WTC11 (cell line): ENCODE measurements around the gene TBC1D14. TPM values are rescaled to one million over a fixed set of nuclear protein-coding genes. Genes with fewer than 3 reads are reported as not detected.

Source experiments
- ATAC-seq: fragments of 200-7000 bp; cut with Tn5 transposase; 2 replicates; pipeline ENCODE4 v1.10.0; 2021; ENCODE audit warnings: mild to moderate bottlenecking, moderate library complexity
- CTCF ChIA-PET: fragments of 300-600 bp; sonication (Branson Sonifier 250); formaldehyde crosslinking; loops from one replicate; lab custom pipeline; 2021; ENCODE audit warnings: antibody characterized with exemption; lab: Charles Lee
- POLR2A ChIA-PET: fragments of 350-600 bp; sonication (Branson Sonifier 250); formaldehyde crosslinking; loops from one replicate; lab custom pipeline; 2021; ENCODE audit warnings: antibody characterized with exemption; lab: Charles Lee
- DNase-seq: peaks from one replicate; pipeline ENCODE4 v3.0.0; 2021; ENCODE audit warnings: low spot score
- H3K27ac Mint-ChIP-seq: 2 replicates; pipeline ENCODE4 v1.8.0; 2021; ENCODE audit warnings: mixed read lengths
- H3K27me3 Mint-ChIP-seq: 2 replicates; pipeline ENCODE4 v1.8.0; 2021; ENCODE audit warnings: low read depth, mild to moderate bottlenecking, moderate library complexity, mixed read lengths
- H3K36me3 Mint-ChIP-seq: 2 replicates; pipeline ENCODE4 v1.8.0; 2021; ENCODE audit warnings: mixed read lengths
- H3K4me1 Mint-ChIP-seq: 2 replicates; pipeline ENCODE4 v1.8.0; 2022; ENCODE audit warnings: mixed read lengths
- H3K4me3 Mint-ChIP-seq: 2 replicates; pipeline ENCODE4 v1.8.0; 2021; ENCODE audit warnings: mild to moderate bottlenecking, moderate library complexity, mixed read lengths
- H3K9me3 Mint-ChIP-seq: 2 replicates; pipeline ENCODE4 v1.8.0; 2021; ENCODE audit warnings: mixed read lengths
- CREB1 ChIP-seq: sonication (generic); formaldehyde crosslinking; IDR thresholded peaks from 2 replicates; pipeline ENCODE4 v1.8.0; 2023; ENCODE audit warnings: mild to moderate bottlenecking, missing genetic modification reagents
- FOXK1 ChIP-seq: sonication (generic); formaldehyde crosslinking; IDR thresholded peaks from 2 replicates; pipeline ENCODE4 v1.8.0; 2022; ENCODE audit warnings: mild to moderate bottlenecking, moderate library complexity, missing genetic modification reagents
- MXD4 ChIP-seq: fragments of 250-450 bp; sonication (Bioruptor Pico); IDR thresholded peaks from 2 replicates; pipeline ENCODE4 v1.8.0; 2021; ENCODE audit warnings: mild to moderate bottlenecking, moderate library complexity, borderline replicate concordance
- MYBL2 ChIP-seq: sonication (generic); formaldehyde crosslinking; IDR thresholded peaks from 2 replicates; pipeline ENCODE4 v1.8.1; 2023; ENCODE audit warnings: mild to moderate bottlenecking, moderate library complexity, missing genetic modification reagents
- RELA ChIP-seq: sonication (generic); formaldehyde crosslinking; IDR thresholded peaks from 2 replicates; pipeline ENCODE4 v1.8.1; 2022; ENCODE audit warnings: missing genetic modification reagents, mild to moderate bottlenecking, borderline replicate concordance
- SMAD3 ChIP-seq: sonication (generic); formaldehyde crosslinking; IDR thresholded peaks from 2 replicates; pipeline ENCODE4 v1.8.0; 2022; ENCODE audit warnings: missing genetic modification reagents, mild to moderate bottlenecking, borderline replicate concordance
- SP1 ChIP-seq: sonication (generic); formaldehyde crosslinking; conservative IDR thresholded peaks from 2 replicates; pipeline ENCODE4 v1.8.1; 2022; ENCODE audit warnings: missing genetic modification reagents
- TP53 ChIP-seq: sonication (generic); formaldehyde crosslinking; IDR thresholded peaks from 2 replicates; pipeline ENCODE4 v1.8.1; 2023; ENCODE audit warnings: mild to moderate bottlenecking, missing genetic modification reagents
- ZBTB21 ChIP-seq: sonication (generic); formaldehyde crosslinking; IDR thresholded peaks from 2 replicates; pipeline ENCODE4 v1.8.1; 2023; ENCODE audit warnings: mild to moderate bottlenecking, missing genetic modification reagents, borderline replicate concordance
- ZNF219 ChIP-seq: sonication (generic); formaldehyde crosslinking; IDR thresholded peaks from 2 replicates; pipeline ENCODE4 v1.8.0; 2023; ENCODE audit warnings: missing genetic modification reagents, mild to moderate bottlenecking, borderline replicate concordance
- ZNF263 ChIP-seq: sonication (generic); formaldehyde crosslinking; IDR thresholded peaks from 2 replicates; pipeline ENCODE4 v1.8.1; 2022; ENCODE audit warnings: low read depth, mild to moderate bottlenecking, moderate library complexity, missing genetic modification reagents
- ZNF396 ChIP-seq: fragments of 250-450 bp; sonication (Bioruptor Pico); IDR thresholded peaks from 2 replicates; pipeline ENCODE4 v1.8.0; 2021; ENCODE audit warnings: mild to moderate bottlenecking, moderate library complexity, borderline replicate concordance
- total RNA-seq: library from RNA; stranded (reverse); gene quantifications from 3 replicates; pipeline ENCODE4 v1.2.3, GENCODE V29; 2021
- TF ChIP-seq, protein P1 (sequence below): sonication (generic); formaldehyde crosslinking; IDR thresholded peaks from 2 replicates; pipeline ENCODE4 v1.8.0; 2022; ENCODE audit warnings: missing genetic modification reagents
- TF ChIP-seq, protein P2 (sequence below): fragments of 200-600 bp; IDR thresholded peaks from 2 replicates; pipeline ENCODE4 v1.8.0; 2022; ENCODE audit warnings: antibody characterized with exemption
- TF ChIP-seq, protein P3 (sequence below): fragments of 250-450 bp; sonication (Bioruptor Pico); conservative IDR thresholded peaks from 2 replicates; pipeline ENCODE4 v1.9.0; 2021; ENCODE audit warnings: mild to moderate bottlenecking
- TF ChIP-seq, protein P4 (sequence below): sonication (generic); formaldehyde crosslinking; IDR thresholded peaks from 2 replicates; pipeline ENCODE4 v1.8.1; 2022; ENCODE audit warnings: mild to moderate bottlenecking, missing genetic modification reagents, moderate library complexity, borderline replicate concordance
- TF ChIP-seq, protein P5 (sequence below): sonication (generic); formaldehyde crosslinking; IDR thresholded peaks from 2 replicates; pipeline ENCODE4 v1.8.1; 2023; ENCODE audit warnings: mild to moderate bottlenecking, missing genetic modification reagents, moderate library complexity

Gene TBC1D14
- total RNA-seq, 1 experiment from 2014 or later, result 45.1 TPM

DNA sequence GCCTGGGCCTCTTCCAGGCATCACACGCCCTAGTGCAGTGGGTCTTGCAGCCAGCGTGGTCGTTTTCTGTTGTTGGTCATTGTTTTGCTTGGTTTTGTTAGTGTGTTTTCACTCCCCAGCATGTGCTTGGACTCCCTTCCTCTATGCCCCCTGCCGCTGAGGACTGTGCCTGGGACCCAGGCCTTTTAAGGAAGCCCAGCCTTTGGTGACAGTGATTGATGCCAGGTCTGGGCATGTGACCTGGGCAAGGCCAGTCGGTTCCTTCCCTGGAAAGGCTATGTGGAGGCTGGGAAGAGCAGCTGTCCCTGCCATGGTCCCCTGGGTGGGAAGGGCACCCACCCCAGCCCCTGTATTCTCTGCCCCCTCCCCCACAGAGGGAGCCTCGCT, 167.1 kb downstream of the TBC1D14 start (continued):
- TF ChIP-seq, protein P1, sequence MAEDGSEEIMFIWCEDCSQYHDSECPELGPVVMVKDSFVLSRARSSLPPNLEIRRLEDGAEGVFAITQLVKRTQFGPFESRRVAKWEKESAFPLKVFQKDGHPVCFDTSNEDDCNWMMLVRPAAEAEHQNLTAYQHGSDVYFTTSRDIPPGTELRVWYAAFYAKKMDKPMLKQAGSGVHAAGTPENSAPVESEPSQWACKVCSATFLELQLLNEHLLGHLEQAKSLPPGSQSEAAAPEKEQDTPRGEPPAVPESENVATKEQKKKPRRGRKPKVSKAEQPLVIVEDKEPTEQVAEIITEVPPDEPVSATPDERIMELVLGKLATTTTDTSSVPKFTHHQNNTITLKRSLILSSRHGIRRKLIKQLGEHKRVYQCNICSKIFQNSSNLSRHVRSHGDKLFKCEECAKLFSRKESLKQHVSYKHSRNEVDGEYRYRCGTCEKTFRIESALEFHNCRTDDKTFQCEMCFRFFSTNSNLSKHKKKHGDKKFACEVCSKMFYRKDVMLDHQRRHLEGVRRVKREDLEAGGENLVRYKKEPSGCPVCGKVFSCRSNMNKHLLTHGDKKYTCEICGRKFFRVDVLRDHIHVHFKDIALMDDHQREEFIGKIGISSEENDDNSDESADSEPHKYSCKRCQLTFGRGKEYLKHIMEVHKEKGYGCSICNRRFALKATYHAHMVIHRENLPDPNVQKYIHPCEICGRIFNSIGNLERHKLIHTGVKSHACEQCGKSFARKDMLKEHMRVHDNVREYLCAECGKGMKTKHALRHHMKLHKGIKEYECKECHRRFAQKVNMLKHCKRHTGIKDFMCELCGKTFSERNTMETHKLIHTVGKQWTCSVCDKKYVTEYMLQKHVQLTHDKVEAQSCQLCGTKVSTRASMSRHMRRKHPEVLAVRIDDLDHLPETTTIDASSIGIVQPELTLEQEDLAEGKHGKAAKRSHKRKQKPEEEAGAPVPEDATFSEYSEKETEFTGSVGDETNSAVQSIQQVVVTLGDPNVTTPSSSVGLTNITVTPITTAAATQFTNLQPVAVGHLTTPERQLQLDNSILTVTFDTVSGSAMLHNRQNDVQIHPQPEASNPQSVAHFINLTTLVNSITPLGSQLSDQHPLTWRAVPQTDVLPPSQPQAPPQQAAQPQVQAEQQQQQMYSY (CRISPR knock-in tag), result no peak
- TF ChIP-seq, protein P2, sequence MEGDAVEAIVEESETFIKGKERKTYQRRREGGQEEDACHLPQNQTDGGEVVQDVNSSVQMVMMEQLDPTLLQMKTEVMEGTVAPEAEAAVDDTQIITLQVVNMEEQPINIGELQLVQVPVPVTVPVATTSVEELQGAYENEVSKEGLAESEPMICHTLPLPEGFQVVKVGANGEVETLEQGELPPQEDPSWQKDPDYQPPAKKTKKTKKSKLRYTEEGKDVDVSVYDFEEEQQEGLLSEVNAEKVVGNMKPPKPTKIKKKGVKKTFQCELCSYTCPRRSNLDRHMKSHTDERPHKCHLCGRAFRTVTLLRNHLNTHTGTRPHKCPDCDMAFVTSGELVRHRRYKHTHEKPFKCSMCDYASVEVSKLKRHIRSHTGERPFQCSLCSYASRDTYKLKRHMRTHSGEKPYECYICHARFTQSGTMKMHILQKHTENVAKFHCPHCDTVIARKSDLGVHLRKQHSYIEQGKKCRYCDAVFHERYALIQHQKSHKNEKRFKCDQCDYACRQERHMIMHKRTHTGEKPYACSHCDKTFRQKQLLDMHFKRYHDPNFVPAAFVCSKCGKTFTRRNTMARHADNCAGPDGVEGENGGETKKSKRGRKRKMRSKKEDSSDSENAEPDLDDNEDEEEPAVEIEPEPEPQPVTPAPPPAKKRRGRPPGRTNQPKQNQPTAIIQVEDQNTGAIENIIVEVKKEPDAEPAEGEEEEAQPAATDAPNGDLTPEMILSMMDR, result no peak
- TF ChIP-seq, all 79 proteins: peak for 0

DNA sequence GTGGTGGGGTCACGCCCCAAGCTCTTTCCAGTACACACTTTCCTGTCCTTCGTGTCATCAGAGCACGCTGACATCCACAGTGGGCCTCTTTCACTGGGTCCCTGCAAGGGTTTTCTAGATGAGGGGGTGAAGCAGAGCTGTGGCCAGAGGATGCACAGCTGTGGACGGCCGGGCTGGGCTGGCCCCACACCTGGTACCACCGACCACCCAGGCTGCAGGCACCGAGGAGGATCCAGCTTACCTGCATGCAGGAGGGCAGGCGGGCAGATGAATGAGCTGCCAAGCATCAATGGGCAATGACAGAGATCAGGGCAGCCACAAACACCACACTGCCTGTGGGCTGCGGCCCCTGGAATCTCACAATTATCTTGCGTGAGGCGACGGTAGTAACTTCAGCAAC, 167.7 kb downstream of the TBC1D14 start:
- DNase-seq (no peak), ATAC-seq (no peak)
- Mint-ChIP-seq H3K27ac (no peak overlapping the region), H3K36me3 (no peaks in the 10 kb centered on the region), H3K4me1 (no peaks in the 10 kb centered on the region), H3K4me3 (no peak overlapping the region), H3K9me3 (peaks cover 10% of the 10 kb centered on the region), H3K27me3 (peaks cover 40% of the 10 kb centered on the region)
- CTCF ChIA-PET, result no interaction called here
- TF ChIP-seq MYBL2, result no peak
- TF ChIP-seq ZNF219 (CRISPR knock-in tag), result no peak
- TF ChIP-seq SMAD3 (CRISPR knock-in tag), result no peak
- TF ChIP-seq ZNF396 (CRISPR knock-in tag), result no peak
- TF ChIP-seq, protein P3, sequence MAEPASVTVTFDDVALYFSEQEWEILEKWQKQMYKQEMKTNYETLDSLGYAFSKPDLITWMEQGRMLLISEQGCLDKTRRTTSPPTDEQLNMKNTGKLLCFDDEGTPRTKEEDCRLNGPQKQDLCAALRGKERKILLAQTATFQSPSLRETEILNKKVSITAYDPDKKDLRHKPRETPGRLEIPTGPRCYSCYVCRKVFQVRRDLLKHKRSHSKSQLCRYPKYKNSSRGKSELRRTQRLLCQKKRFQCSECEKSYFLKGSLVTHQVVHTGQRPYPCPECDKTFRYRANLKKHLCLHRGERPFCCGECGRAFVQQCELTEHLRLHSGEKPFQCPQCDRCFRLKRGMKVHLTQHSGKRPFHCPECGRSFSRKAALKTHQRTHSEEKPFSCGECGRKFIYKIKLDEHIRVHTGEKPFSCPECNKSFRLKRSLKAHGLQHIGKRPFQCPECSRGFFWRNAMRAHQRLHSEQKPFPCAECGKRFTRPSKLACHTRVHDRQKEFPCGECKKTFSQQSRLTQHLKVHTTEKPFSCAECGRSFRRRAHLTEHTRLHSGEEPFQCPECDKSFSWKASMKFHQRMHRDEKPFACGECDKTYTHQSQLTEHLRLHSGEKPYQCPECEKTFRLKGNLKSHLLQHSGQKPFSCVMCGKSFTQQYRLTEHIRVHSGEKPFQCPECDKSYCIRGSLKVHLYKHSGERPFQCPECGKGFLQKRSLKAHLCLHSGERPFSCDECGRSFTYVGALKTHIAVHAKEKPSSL (CRISPR knock-in tag), result no peak
- TF ChIP-seq RELA, result no peak
- no peak for TF ChIP-seq SP1 (CRISPR knock-in tag)
- no peak for TF ChIP-seq ZNF263
- no peak for TF ChIP-seq TP53 (CRISPR knock-in tag)
- no peak for TF ChIP-seq ZBTB21
- TF ChIP-seq, protein P4, sequence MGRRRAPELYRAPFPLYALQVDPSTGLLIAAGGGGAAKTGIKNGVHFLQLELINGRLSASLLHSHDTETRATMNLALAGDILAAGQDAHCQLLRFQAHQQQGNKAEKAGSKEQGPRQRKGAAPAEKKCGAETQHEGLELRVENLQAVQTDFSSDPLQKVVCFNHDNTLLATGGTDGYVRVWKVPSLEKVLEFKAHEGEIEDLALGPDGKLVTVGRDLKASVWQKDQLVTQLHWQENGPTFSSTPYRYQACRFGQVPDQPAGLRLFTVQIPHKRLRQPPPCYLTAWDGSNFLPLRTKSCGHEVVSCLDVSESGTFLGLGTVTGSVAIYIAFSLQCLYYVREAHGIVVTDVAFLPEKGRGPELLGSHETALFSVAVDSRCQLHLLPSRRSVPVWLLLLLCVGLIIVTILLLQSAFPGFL, result no peak
- TF ChIP-seq, protein P5, sequence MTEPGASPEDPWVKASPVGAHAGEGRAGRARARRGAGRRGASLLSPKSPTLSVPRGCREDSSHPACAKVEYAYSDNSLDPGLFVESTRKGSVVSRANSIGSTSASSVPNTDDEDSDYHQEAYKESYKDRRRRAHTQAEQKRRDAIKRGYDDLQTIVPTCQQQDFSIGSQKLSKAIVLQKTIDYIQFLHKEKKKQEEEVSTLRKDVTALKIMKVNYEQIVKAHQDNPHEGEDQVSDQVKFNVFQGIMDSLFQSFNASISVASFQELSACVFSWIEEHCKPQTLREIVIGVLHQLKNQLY (CRISPR knock-in tag), result no peak
- no peak for TF ChIP-seq FOXK1 (CRISPR knock-in tag)
- TF ChIP-seq MXD4 (CRISPR knock-in tag), result no peak
- TF ChIP-seq CREB1 (CRISPR knock-in tag), result no peak
- POLR2A ChIA-PET, result interaction anchor here (1.1 kb wide), 1 partner anchor 9 kb away, joined by 3 read pairs; the partner anchor contains the start of gene GRPEL1
